GM18868 (cell line): ENCODE data around the gene TXNDC12.
"Not testable (repeated sequence)": the region's sequence is repeated elsewhere in the genome, so short reads cannot be mapped to it uniquely, and the experiment has no call there.

Experiments used
- ATAC-seq: cut with Tn5 transposase; IDR thresholded peaks from one replicate; pipeline ENCODE4 v1.9.1; 2021; ENCODE audit warnings: mild to moderate bottlenecking, moderate library complexity; ENCODE audit not compliant: unreplicated experiment

The TXNDC12 gene

GRCh38 chr1:52055066-52055865, at the start of gene TXNDC12:
TXNDC12 (minus strand) TSS chr1:52055191; CDS start chr1:52055096, 95 bp downstream.
- ATAC-seq: peak; percentile 40

- peak; percentile 81 for ATAC-seq
Measured at GRCh38 chr1:52102336-52103013, 47.5 kb upstream of the TXNDC12 start.

DNA sequence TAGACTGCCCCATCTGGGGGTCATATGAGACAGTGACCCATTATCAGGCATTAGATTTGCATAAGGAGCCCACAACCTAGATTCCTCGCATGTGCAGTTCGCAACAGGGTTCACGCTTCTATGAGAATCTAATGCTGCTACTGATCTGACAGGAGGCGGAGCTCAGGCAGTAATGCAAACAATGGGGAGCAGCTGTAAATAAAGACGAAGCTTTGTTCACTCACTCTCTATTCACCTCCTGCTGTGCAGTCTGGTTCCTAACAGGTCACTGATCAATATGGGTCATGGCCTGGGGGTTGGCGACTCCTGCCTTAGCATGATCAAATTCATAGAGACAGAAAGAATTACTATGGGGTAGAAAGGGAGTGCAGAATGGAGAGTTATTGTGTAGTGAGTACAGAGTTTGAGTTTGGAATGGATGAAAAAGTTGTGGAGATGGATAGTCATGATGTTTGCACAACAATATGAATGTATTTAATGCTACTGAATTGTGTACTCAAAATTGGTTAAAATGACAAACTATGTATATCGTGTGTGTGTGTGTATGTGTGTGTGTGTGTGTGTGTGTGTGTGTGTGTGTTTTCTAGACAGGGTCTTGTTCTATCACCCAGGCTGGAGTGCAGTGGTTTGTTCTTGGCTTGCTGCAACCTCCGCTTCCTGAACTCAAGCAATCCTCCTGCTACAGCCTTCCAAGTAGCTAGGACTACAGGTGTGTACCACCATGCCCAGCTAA, 43.3 kb upstream of the TXNDC12 start:
- ATAC-seq: no peak

DNA sequence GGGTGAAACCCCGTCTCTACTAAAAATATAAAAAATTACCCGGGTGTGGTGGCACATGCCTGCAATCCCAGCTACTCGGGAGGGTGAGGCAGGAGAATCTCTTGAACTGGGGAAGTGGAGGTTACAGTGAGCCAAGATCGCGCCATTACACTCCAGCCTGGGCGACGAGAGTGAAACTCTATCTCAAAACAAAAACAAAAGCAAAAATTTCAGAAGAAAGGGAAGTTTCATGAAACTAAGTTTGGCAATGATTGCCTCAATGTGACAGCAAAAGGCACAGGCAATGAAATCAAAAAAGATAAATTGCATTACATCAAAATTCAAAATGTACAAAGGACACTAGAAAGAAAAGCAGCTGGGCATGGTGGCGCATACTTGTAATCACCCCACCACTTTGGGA, 41.2 kb upstream of the TXNDC12 start:
- ATAC-seq: no peak

- not testable (repeated sequence) for ATAC-seq
Measured at GRCh38 chr1:52094300-52094699, 39.3 kb upstream of the TXNDC12 start.

GRCh38 chr1:52087892-52088291, 32.9 kb upstream of the TXNDC12 start:
- ATAC-seq: not testable (repeated sequence)

- ATAC-seq: no peak
Measured at GRCh38 chr1:52080014-52080415, 25.0 kb upstream of the TXNDC12 start.

DNA sequence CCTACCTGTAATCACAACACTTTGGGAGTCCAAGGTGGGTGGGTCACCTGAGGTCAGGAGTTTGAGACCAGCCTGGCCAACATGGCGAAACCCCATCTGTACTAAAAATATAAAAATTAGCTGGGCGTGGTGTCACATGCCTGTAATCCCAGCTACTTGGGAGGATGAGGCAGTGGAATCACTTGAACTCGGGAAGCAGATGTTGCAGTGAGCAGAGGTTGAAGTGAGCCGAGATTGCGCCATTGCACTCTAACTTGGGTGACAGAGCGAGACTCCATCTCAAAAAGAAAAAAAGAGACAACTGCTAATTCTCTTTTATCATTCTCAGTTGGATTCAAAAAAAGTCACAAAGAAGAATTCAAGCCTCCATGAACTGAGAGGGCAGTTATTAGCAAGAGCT, 22.3 kb upstream of the TXNDC12 start:
- ATAC-seq: not testable (repeated sequence)

GRCh38 chr1:52072291-52072690, 17.3 kb upstream of the TXNDC12 start:
- ATAC-seq: no peak

DNA sequence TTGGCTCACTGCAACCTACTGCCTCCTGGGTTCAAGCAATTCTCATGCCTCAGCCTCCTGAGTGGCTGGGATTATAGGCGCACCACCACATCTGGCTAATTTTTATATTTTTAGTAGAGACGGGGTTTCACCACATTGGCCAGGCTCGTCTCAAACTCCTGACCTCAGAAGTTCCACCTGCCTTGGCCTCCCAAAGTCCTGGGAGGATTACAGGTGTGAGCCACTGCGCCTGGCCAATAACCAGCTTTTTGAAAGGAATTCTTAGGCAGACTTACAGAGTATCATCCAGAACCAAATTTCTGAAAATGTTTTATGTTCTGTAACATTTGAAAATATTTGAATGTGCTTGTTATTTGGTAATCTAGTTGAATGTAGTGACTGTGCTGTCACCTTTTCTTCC, 15.7 kb upstream of the TXNDC12 start:
- ATAC-seq: no peak

DNA sequence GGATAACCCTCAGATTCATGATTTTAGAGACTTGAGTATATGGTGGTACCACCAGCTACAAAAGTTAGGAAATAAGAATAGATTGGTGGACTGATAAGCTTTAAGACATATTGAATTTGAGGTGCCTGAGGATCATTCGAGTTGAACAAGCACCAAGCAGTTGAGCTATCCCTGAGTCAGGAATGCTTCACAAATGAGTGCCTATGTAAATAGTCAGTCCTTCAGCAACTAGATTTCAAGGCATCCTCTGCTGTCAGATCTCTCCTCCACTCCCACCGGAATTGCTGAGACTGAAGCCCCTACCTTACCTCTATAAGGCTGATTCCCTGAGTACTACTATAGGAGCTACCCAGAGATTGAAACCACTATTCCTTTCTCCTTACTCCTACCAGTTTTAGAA, 8.2 kb upstream of the TXNDC12 start:
- no peak for ATAC-seq

DNA sequence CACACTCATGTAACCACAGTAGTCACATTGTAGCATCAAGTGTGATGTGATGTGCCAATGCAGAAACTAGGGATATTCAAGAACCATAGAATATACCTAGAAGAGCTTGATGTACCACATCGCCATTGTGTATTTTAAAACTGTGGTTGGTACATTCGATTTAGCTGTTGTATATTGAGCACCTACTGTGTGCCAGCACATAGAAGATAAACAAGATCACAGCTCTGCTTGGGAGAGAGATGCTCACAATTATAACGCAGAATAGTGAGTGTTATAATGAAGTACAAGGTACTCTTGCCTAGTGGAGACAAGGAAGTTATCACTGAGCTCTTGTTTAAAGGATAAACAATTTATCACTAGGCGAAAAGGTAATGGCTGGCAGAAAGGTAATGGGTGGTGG, 5.8 kb upstream of the TXNDC12 start:
- no peak for ATAC-seq

DNA sequence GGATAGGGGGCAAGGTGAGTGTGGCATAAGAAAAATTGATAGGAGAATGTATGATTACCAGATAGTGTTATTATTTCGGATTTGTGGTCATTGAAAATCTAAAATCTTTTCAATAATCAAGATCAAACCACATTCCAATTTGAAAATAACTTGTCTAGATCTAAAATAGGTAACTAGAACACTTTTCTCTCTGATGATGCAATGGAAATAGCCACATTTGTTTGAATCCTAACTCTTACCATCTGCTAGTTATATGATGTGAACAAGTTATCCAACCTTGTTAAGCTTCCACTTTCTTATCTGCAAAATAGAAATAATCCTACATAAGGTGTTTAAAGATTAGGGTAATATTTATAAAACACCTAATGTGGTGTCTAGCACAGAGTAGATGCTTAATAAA, 4.9 kb upstream of the TXNDC12 start:
- no peak for ATAC-seq

DNA sequence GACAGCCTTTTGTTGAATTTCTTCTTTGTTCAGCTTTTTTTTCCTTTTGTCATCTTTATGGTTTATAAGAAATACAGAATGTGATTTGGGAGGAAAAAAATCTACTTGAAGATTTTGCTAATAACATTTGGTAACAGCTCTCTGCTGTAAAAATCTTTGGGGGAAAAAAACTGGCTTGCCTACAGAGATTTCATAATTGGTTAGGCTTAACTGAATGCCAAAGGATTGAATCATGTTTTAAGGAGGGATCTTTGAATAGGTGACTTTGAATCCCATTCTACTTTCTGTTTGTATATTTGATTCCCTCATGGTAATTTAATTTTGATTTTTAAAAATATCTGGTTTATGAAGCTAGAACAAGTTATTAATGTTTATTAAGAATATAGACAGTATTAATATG, 4.3 kb upstream of the TXNDC12 start:
- ATAC-seq: no peak

- no peak for ATAC-seq
Measured at GRCh38 chr1:52057876-52058415, 3.0 kb upstream of the TXNDC12 start.

- no peak for ATAC-seq
Measured at GRCh38 chr1:52057255-52057654, 2.3 kb upstream of the TXNDC12 start.

- ATAC-seq: no peak
Measured at GRCh38 chr1:52056937-52057231, 1.9 kb upstream of the TXNDC12 start.

DNA sequence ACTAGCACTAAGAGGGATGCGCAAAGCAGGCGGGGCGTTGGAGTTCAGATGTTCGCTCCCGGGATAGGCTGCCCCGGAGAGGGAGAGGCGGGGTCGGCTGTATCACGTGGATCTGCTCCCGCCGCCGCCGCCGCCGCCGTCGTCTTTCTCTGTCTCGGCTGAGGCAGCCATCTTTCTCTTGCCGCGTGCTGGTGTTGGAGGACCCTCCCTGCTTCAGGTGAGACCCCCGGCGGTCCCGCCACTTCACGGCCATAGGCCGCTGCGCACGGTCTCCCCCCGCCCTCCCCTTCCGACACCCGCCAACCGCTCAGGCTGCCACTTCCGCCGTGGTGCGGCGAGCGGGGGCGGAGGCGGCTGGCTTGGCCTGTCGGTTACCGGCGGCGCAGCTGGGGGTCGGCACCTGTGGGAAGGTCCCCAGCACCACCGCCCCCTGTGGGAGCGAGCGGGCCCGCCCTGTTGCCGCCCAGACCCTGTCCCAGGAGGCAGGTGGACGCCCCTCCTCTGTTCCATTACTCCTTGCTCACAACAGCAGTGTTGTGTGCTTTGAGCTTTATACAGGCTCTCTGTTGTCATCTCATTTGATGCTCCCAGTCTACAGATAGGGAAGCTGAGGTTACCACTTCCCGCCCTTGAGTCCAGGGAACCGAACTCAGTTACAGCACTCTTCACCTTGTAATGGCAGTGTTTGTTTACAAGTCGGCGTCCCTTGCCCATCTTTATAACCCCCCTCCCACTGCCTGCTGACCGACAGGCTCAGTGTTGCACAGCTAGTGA, 1.4 kb upstream of the TXNDC12 start, which contains the start of gene BTF3L4:
Gene BTF3L4, plus strand, starts transcription at position 133 of the 774 bp plus-strand sequence. CDS start 3,553 bp downstream, outside the sequence.
- ATAC-seq: peak; percentile 86

DNA sequence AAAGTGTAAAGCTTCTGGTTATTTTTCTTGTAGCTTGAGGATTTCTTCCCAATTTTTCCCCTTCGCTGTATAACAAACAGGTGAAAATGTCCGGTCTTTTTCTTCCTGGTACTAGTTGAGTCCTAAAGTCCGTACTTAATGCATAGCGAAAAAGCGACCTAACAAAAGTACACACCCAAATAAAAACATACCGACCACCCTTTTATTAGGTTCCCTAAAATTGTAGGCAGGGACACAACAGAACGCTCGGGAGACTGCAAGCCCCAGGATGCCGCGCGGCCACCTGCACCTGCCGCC, 823 bp upstream of the TXNDC12 start:
- ATAC-seq: no peak

DNA sequence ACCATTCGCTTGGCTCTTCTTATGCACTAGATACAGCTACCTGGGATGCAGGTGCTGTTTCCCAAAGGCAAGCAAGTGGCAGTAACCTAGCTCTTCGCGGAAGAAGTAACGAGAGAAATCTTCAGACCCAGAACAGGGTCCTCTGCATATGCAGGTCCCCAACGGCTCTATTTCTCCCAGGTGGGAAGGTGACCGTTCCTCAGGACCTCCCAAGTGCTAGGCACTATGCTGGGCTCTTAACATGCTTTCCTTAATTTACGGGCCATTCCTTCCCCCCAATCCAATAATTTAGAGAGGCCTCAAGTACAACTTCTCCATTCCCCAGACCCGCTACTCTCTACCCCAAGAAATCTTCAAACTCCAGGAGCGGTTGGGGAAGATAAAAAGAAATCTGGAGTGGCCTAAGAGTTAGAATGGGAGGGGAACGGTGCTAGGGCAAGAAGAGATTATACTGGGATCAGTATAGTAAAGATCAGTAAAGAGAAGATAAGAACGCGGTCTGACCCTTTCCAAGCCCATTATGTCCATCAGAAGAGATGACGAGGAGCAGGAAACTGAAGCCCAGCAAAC, 410 bp downstream of the TXNDC12 start:
- no peak for ATAC-seq

GRCh38 chr1:52053862-52054261, 1.1 kb downstream of the TXNDC12 start:
- no peak for ATAC-seq
